HUES6 (cell line): ENCODE data around the gene NCAN.
"Not testable (repeated sequence)": the region's sequence is repeated elsewhere in the genome, so short reads cannot be mapped to it uniquely, and the experiment has no call there.

Source experiments
- H3K27ac ChIP-seq: 2 replicates; pipeline ENCODE4 v1.7.0; 2013; ENCODE audit warnings: low read depth, mild to moderate bottlenecking, low read length, inconsistent platforms
- H3K27me3 ChIP-seq: 2 replicates; pipeline ENCODE4 v1.6.1; 2013; ENCODE audit warnings: low read length; ENCODE audit not compliant: control insufficient read depth, insufficient read depth
- H3K36me3 ChIP-seq: 2 replicates; pipeline ENCODE4 v1.6.1; 2013; ENCODE audit warnings: low read length; ENCODE audit not compliant: control insufficient read depth, insufficient read depth
- H3K4me1 ChIP-seq: 2 replicates; pipeline ENCODE4 v1.6.1; 2013; ENCODE audit warnings: low read length; ENCODE audit not compliant: control insufficient read depth, insufficient read depth
- H3K4me3 ChIP-seq: 2 replicates; pipeline ENCODE4 v1.5.1; 2013; ENCODE audit warnings: low read depth, low read length
- H3K9ac ChIP-seq: one replicate; pipeline ENCODE4 v1.6.1; 2013; ENCODE audit warnings: mild to moderate bottlenecking, low read length
- H3K9me3 ChIP-seq: 2 replicates; pipeline ENCODE4 v1.6.1; 2013; ENCODE audit warnings: low read depth, low read length; ENCODE audit not compliant: control insufficient read depth, insufficient read depth

Gene NCAN

DNA sequence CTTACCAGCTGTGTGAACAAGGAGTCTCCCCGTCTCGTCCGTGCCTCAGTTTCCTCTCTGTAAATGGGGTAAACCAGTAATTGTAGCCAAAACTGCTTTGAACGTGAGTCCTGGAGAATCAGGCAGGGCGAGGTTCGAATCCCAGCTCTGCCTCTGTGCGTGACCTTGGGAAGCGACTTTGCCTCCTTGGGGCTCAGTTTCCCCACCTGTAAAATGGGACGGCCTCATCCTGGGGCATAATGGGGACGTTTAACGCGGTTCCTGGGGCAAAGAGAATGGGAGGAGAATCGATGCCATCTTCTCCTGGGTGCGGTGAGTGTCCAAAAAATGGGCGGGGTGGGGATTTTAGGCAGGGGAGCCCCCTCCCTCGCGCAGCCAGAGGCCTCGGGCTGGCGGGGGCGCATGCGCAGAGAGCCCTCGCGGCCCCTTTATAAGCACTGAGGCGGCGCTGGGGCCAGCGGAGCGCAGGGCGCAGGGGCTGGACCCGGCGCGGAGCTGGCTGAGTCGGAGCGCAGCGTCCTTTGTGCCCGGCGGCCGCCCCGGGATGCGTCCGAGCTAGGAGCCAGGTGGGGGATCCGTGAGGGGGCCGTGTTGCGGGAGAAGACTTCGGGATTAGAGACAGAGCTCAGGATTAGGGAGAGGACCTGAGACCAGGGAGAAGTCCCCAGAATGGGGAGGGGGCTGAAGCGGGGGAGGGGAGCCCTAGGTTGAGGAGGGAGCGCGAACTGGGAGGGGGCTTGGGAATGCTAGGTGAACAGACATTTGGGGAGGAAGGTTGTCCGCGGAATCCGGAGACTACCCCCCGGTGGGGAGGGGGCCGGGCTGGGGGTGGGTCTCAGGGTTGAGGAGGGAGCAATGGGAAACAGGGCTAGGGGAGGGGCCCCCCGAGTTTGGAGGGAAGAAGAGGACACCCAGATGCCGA, at the start of gene NCAN:
NCAN (plus strand) TSS at position 460 of the 922 bp plus-strand sequence. CDS start 4,996 bp downstream, outside the sequence.
- Histone ChIP-seq H3K36me3 (no peaks in the 10 kb centered on the region), H3K27me3 (peaks cover 88% of the 10 kb centered on the region), H3K4me3 (peak within 1 kb of the TSS; percentile 71), H3K9me3 (no peaks in the 10 kb centered on the region), H3K9ac (no peak within 1 kb of the TSS), H3K27ac (no peak within 1 kb of the TSS), H3K4me1 (0 out of 2 replicates have a peak, but pooled peaks cover 7% of the 10 kb centered on the region)

DNA sequence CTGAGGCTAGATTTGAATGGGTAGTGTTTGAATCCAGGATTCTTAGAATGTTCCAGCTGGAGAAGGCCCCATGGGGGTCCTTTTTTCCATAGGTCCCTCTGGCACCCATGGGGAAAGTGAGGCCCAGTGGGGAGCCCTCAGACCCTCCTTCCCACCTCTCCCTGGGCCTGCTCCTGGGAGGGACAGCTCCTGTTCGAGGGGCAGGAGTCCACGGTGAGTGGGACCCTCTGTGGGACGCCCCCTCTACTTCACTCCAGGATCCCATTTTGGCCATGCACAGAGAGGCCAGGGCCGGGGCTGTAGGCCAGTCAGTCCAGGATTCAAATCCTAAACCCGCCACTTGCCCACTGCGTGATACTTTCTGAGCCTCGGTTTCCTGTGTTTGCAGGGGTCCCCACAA, 49.3 kb upstream of the NCAN start:
- Histone ChIP-seq H3K9ac (no peak overlapping the region), H3K4me3 (no peak overlapping the region), H3K4me1 (no peaks in the 10 kb centered on the region; the same call in 1 of the 2 replicates), H3K36me3 (no peaks in the 10 kb centered on the region), H3K9me3 (no peaks in the 10 kb centered on the region), H3K27me3 (peaks cover 2% of the 10 kb centered on the region; the same call in 1 of the 2 replicates), H3K27ac (no peak overlapping the region)

DNA sequence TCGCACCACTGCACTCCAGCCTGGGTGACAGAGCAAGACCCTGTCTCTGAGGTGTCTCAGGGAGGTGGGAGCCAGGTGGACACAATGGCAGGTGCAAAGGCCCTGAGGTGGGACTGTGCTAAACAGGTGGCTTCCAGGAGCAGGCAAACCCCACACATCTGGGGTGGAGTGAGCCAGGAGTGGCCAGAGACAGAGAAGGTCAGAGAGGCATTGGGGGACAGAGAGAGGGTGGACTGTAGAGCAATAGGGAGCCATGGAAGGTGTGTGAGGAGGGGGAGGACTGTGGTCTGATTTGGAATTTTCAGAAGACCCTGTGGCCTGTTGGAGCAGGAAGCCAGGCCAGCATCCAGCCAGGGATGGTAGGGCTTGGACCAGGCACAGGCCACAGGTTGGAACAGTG, 46.4 kb upstream of the NCAN start:
- Histone ChIP-seq H3K36me3 (no peaks in the 10 kb centered on the region), H3K9ac (no peak overlapping the region), H3K4me1 (peaks cover 1% of the 10 kb centered on the region; the same call in 1 of the 2 replicates), H3K27me3 (peaks cover 27% of the 10 kb centered on the region), H3K4me3 (no peak overlapping the region), H3K27ac (no peak overlapping the region), H3K9me3 (no peaks in the 10 kb centered on the region)

DNA sequence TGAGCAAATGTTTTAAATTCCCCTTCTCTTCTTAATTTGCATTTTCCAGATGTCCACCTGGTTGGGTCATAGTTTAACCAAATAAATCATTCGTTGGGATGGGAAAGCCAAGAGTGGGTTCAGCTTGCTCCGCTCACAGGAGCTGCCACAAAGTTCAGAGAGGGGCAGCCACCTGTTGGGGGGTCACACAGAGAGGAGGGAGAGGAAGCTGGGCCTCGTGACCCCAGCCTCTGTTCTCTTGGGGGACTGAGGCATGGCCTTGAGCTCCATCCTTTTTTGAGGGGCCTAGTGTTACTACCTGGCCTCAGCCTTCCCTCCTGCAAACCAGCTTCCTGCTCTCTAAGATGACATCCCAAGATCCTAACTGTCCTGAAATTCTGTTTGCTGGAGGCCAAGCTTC, 44.1 kb upstream of the NCAN start:
- Histone ChIP-seq H3K4me3 (no peak overlapping the region), H3K4me1 (peaks cover 12% of the 10 kb centered on the region), H3K9ac (no peak overlapping the region), H3K27me3 (peaks cover 45% of the 10 kb centered on the region), H3K27ac (no peak overlapping the region), H3K36me3 (no peaks in the 10 kb centered on the region), H3K9me3 (no peaks in the 10 kb centered on the region)

DNA sequence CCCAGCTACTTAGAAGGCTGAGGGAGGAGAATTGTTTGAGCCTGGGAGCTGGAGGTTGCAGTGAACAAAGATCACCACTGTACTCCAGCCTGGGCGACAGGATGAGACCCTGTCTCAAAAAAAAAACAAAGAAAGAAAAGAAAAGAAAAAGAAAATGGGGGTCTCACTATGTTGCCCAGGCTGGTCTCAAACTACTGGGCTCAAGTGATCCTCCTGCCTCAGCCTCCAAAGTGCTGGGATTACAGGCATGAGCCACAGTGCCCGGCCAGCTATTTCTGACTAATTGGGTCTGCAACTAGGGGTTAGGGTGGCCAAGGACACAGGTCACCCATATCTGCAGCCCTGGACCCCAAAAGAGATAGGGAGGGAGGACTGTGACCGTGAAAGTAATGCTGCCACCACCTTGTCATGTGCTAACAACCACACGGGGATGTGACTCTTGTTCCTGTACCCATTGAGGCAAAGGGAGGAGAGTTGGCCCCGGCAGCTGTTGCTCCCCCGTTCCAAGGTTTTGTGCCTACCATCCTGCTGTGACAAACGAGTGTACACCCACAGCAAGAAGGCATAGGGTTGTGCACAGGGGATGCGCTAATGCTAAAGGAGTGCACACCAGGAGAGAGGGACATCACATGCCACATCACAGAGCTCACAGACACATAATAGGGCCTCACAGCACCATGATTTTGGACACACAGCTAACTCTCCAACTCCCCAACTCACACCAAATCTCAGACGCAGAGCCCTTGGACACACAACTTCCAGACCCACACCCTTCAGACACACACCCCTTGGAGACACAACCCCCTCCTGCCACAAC, 42.3 kb upstream of the NCAN start:
- Histone ChIP-seq H3K4me1 (peaks cover 12% of the 10 kb centered on the region), H3K36me3 (no peaks in the 10 kb centered on the region), H3K9ac (no peak overlapping the region), H3K27ac (no peak overlapping the region), H3K27me3 (peaks cover 45% of the 10 kb centered on the region), H3K9me3 (no peaks in the 10 kb centered on the region), H3K4me3 (peak overlapping the region; percentile 63)

DNA sequence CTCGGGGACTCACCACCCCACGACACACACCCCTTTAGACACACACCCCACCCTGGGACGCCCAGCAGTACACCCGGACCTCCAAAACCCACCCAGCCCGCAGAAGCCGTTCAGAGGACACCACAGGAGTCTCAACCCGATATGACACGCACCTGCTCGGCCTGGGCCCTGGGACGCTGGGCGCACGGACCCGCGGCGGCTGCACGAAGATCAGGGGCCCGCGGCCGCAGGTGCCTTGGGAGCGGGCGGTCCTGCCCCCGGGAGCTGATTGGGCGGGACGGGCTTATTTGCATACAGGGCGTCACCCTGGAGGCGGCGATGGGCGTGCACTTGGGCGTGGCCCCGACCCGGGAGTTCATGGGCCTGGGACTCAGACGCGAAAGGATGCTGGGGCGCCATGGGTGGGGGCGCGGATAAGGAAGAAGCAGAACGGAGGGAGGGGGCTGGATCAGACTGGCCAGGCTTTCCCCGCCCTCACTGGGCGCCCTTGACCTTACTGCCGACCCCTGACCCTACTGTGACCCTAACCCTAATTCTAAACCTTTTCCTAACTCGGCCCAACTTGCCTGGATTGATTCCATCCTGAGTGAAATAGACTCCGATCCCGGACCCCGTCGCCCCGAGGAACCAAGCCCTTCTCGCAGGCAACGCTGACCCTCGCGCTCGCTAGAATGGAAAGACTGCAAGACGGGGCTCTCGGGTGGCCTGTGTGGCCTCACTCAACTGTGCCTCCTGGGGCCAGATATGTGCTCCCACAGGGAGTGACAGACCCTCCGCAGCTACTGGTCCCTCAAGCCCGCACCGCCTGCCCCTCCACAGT, 41.5 kb upstream of the NCAN start, which contains the start of gene MEF2B:
MEF2B (minus strand) TSS at position 211 of the 820 bp plus-strand sequence. CDS start 19,528 bp downstream, outside the sequence.
- H3K9ac ChIP-seq = no peak within 1 kb of the TSS
- H3K4me3 ChIP-seq = peak within 1 kb of the TSS; percentile 63
- no peak within 1 kb of the TSS for H3K27ac ChIP-seq
- H3K36me3 ChIP-seq = no peaks in the 10 kb centered on the region
- H3K9me3 ChIP-seq = no peaks in the 10 kb centered on the region
- peaks cover 45% of the 10 kb centered on the region for H3K27me3 ChIP-seq
- peaks cover 12% of the 10 kb centered on the region for H3K4me1 ChIP-seq

DNA sequence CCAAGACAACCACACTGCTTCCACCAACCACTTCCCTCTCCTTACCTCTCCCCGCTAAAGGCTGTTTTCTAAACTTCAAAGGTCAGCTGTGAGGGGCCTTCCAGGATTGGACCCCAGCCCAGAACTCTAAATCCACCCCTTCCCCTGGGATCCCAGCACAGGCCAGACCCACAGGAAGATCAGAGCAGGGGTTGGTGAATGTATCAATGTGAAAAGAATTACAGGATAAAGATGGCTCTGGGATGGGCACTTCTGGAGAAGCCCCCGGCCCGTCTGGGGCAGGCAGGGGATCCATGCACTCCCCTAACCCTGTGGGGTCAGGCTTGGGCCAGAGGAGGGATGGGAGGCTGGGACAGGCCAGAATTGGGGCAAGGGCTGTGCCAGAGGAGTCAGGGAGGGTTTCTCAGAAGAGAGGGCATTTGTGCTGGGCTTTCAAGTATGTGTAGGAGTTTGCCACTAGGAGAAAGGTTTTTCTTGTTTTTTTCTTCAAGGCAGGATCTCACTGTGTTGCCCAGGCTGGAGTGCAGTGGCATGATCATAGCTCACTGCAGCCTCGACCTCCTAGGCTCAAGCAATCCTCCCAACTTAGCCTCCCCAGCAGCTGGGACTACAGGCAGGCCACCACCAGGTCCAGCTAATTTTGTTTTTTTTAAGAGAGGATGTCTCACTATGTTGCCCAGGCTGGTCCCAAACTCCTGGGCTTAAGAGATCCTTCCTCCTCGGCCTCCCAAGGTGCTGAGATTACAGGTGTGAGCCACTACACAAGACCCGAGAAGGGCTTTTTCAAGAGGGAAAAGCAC, 40.7 kb upstream of the NCAN start:
- no peaks in the 10 kb centered on the region for H3K9me3 ChIP-seq
- no peaks in the 10 kb centered on the region for H3K36me3 ChIP-seq
- H3K4me3 ChIP-seq = peak overlapping the region; percentile 63; the same call in 1 of the 2 replicates
- H3K27me3 ChIP-seq = peaks cover 45% of the 10 kb centered on the region
- H3K9ac ChIP-seq = no peak overlapping the region
- peaks cover 12% of the 10 kb centered on the region for H3K4me1 ChIP-seq
- no peak overlapping the region for H3K27ac ChIP-seq

DNA sequence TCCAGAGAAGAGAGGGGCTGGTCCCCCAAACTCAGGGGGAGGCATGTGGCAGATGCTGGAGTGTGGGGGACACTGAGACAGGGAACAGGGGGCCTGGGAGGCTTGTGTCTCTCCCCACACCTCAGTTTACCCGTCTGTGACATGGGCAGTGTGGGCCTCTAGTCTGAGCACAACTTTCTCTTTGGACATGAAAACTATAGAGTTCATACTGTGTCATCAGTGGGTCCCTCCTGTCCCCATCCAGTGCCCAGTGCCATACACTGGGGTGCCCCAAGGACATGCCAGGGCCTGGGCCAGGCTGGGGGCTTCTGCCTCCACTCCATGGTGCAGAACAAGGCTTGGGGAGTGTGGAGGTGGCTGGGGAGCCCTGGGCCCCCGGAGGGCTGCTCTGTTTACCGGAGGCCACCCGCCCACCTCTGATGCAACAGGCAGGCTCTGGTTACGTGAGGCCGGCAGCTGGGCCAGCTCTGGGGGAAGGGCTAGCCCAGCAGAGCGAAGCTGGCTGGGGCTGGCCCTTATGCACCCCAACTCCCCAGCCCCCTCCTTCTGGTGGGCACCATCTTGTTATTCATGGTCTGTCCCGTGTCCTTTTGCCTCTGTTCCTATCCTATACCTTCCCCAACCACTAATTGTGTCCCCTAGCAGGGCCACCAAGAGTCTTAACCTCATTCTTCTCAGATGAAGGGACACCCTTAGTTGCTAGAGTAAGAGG, 39.8 kb upstream of the NCAN start:
- no peak overlapping the region for H3K4me3 ChIP-seq
- peaks cover 12% of the 10 kb centered on the region for H3K4me1 ChIP-seq
- no peak overlapping the region for H3K27ac ChIP-seq
- H3K9me3 ChIP-seq = no peaks in the 10 kb centered on the region
- no peak overlapping the region for H3K9ac ChIP-seq
- no peaks in the 10 kb centered on the region for H3K36me3 ChIP-seq
- H3K27me3 ChIP-seq = peaks cover 45% of the 10 kb centered on the region

DNA sequence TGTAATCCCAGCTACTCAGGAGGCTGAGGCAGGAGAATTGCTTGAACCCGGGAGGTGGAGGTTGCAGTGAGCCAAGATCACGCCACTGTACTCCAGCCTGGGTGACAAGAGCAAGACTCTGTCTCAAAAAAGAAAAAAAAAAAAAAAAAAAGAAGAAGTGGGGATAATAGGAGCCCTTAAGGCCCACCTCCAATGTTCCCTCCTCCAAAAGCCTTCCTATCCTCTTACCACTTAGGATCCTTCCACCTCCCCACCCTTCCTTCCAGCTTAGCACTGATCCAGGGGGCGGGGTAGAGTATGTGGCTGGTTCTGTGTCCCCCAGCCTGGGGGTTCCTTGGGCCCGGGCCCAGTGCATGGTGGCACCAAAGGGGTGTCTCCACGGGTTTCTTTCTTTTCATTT, 38.5 kb upstream of the NCAN start:
- not testable (repeated sequence) for H3K9ac ChIP-seq, H3K36me3 ChIP-seq, H3K4me3 ChIP-seq, H3K27ac ChIP-seq, H3K9me3 ChIP-seq
- peaks cover 37% of the 10 kb centered on the region for H3K27me3 ChIP-seq
- H3K4me1 ChIP-seq = peaks cover 12% of the 10 kb centered on the region
